ENCODE data around the gene RFX4. TPM values are rescaled to one million over a fixed set of nuclear protein-coding genes. Genes with fewer than 3 reads are reported as not detected.

Gene RFX4
- total RNA-seq, 4 donors from 2014 or later: not detected

DNA sequence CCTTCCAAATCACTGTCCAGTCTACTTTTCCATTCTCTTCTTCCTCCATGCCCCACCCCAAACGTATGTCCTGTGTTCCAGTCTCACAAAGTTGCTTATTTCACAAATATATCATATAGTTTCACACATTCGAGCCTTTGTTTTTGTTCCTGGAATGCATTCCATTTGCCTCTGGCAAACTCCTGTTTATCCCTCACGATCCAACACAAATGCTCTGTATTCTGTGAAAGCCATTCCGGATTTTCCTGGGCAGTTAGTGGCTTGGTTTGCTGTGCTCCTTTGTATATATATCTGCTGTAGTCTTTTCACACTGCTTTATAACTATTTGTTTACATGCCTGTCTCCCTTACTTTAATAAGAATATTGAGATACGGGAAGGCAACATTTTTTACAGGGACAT is 200.7 kb downstream of the RFX4 start:
- intact Hi-C loops (cut with DNase I): no loop called here
- no peaks in the 10 kb centered on the region for H3K9me3 ChIP-seq
- H3K36me3 ChIP-seq: peaks cover 0 to 38% (median 5%) of the 10 kb centered on the region in 4 donors
- H3K4me3 ChIP-seq: no peak overlapping the region
- no peak overlapping the region for H3K27ac ChIP-seq (replicated peaks in 1 of 4)
- peak; percentile 39 for DNase-seq (ENCODE audit: extremely low spot score)
- WGBS: 80% methylated on average over 5 of the region's 5 CpGs
- H3K27me3 ChIP-seq: no peaks in the 10 kb centered on the region
- no peak for TF ChIP-seq POLR2AphosphoS5 (IDR thresholded peaks at IDR 0.05)
- H3K4me1 ChIP-seq: peaks cover 0 to 14% (median 9%) of the 10 kb centered on the region in 4 donors

- no peak overlapping the region for H3K27ac ChIP-seq (replicated peaks in 1 of 4)
- peaks cover 9 to 46% (median 16%) of the 10 kb centered on the region in 4 donors for H3K36me3 ChIP-seq
- TF ChIP-seq POLR2AphosphoS5 (IDR thresholded peaks at IDR 0.05): no peak
- TF ChIP-seq POLR2A (IDR thresholded peaks at IDR 0.05; ENCODE audit: low read depth): no peak
- TF ChIP-seq EP300 (IDR thresholded peaks at IDR 0.05): no peak
- no peak for TF ChIP-seq CTCF (IDR thresholded peaks at IDR 0.05)
- DNase-seq (ENCODE audit: extremely low spot score): no peak
- no peak overlapping the region for H3K4me3 ChIP-seq
- intact Hi-C loops (cut with DNase I): no loop called here
- H3K9me3 ChIP-seq: no peaks in the 10 kb centered on the region
- no peaks in the 10 kb centered on the region for H3K4me1 ChIP-seq
- no peaks in the 10 kb centered on the region for H3K27me3 ChIP-seq
- WGBS: 88% methylated on average over 2 of the region's 2 CpGs
These were observed 207.2 kb downstream of the RFX4 start for GRCh38 chr12:106790020-106790419.

GRCh38 chr12:106791531-106791930 is 208.7 kb downstream of the RFX4 start:
- no peaks in the 10 kb centered on the region for H3K27me3 ChIP-seq
- intact Hi-C loops (cut with DNase I): no loop called here
- peaks cover 9 to 32% (median 13%) of the 10 kb centered on the region in 4 donors for H3K36me3 ChIP-seq
- H3K4me1 ChIP-seq: no peaks in the 10 kb centered on the region
- no peak for DNase-seq (ENCODE audit: extremely low spot score)
- no peak overlapping the region for H3K4me3 ChIP-seq
- TF ChIP-seq EP300 (IDR thresholded peaks at IDR 0.05) (no peak), POLR2AphosphoS5 (IDR thresholded peaks at IDR 0.05) (no peak), POLR2A (IDR thresholded peaks at IDR 0.05; ENCODE audit: low read depth) (no peak), CTCF (IDR thresholded peaks at IDR 0.05) (no peak)
- no peaks in the 10 kb centered on the region for H3K9me3 ChIP-seq
- no peak overlapping the region for H3K27ac ChIP-seq (replicated peaks in 1 of 4)

DNA sequence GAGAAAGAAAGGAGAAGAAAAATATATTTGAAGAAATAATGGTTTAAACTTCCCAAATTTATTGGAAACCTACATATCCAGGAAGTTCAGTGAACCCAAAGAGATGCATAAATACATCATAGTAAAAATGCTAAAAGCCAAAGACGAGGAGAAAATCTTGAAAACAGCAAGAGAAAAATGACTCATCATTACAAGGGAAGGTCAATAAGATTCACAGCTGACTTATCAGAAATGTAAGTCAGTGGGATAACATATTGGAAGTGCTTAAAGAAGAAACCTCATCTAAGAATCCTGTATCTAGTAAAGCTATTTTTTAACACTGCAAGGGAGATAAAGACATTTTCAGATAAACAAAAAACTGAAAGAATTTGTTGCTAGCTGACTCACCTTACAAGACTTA is 211.6 kb downstream of the RFX4 start:
- Histone ChIP-seq H3K36me3 (peaks cover 9 to 18% (median 13%) of the 10 kb centered on the region in 4 donors), H3K9me3 (no peaks in the 10 kb centered on the region), H3K27ac (replicated peaks in 1 of 4) (no peak overlapping the region), H3K4me3 (no peak overlapping the region), H3K4me1 (no peaks in the 10 kb centered on the region), H3K27me3 (no peaks in the 10 kb centered on the region)
- TF ChIP-seq EP300 (IDR thresholded peaks at IDR 0.05) (no peak), POLR2A (IDR thresholded peaks at IDR 0.05; ENCODE audit: low read depth) (no peak), CTCF (IDR thresholded peaks at IDR 0.05) (no peak), POLR2AphosphoS5 (IDR thresholded peaks at IDR 0.05) (no peak)
- DNase-seq (ENCODE audit: extremely low spot score): no peak
- 88% methylated on average over 1 of the region's 1 CpG for WGBS
- intact Hi-C loops (cut with DNase I): no loop called here

GRCh38 chr12:106801167-106801708 is 218.4 kb downstream of the RFX4 start:
- no peaks in the 10 kb centered on the region for H3K9me3 ChIP-seq
- TF ChIP-seq CTCF (IDR thresholded peaks at IDR 0.05) (no peak), EP300 (IDR thresholded peaks at IDR 0.05) (no peak), POLR2AphosphoS5 (IDR thresholded peaks at IDR 0.05) (no peak), POLR2A (IDR thresholded peaks at IDR 0.05; ENCODE audit: low read depth) (no peak)
- peaks cover 0 to 4% (median 0%) of the 10 kb centered on the region in 4 donors for H3K4me1 ChIP-seq
- intact Hi-C loops (cut with DNase I): loop anchor here (5.0 kb wide), 1 partner anchor 59 kb away; no protein-coding TSS in a partner anchor
- WGBS: 45% methylated on average over 1 of the region's 1 CpG
- H3K27me3 ChIP-seq: no peaks in the 10 kb centered on the region
- H3K27ac ChIP-seq (replicated peaks in 1 of 4): no peak overlapping the region
- H3K36me3 ChIP-seq: peaks cover 4 to 30% (median 13%) of the 10 kb centered on the region in 4 donors
- H3K4me3 ChIP-seq: no peak overlapping the region
- DNase-seq (ENCODE audit: extremely low spot score): no peak
